NCI-H446 (cell line): ENCODE results near the gene HPGD.

Experiments used
- DNase-seq, 2 experiments: peaks; one replicate each; lab custom pipeline; 2025; lab: John Stamatoyannopoulos, UW

The HPGD gene

DNA sequence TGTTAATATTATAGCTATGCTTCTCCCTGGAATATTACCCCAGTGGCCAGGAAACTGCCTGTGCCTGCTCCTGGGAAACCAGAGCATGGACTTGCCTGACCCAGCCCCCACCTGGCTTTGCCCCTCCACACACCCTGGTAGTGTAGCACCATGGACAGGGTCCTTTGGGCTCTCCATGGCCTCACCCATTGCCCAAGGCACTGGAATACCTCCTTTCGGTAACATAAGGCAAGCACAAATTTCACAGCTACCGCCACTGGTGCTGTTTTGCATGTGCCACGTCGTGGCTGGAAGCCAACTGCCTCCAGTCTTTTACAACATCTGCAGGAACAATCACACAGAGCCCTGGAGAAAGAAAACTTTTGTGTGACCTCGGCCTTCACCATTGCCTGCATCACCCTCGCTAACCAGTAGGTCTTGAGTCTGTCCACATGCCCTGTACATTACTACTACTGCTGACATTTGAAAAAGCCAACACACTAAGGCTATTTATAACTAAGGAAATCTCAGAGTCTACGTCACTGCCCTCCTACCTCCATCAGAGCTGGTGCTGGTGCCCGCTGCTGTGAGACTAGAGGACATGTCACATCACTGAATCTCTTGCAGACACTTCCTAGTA is 47.7 kb downstream of the HPGD start:
- no peak for DNase-seq

DNA sequence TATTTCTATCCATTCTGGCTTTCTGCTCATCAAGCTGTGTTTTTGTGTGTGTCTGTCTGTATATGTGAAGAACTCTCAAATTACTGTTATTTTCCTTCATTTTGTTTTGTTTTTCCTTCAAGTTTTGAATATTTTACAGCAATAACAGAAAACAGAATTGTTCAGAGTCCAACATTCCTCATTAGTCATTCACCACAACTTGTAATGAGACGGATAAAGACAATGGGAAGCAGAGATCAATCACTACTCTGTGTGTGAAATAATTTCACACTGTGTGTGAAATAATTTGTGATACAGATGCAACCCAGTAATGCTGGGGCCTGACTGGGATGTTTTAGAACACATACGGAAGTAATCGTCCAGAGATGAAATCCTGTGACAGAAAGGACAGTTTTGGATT is 55.2 kb downstream of the HPGD start:
- no peak for DNase-seq

DNA sequence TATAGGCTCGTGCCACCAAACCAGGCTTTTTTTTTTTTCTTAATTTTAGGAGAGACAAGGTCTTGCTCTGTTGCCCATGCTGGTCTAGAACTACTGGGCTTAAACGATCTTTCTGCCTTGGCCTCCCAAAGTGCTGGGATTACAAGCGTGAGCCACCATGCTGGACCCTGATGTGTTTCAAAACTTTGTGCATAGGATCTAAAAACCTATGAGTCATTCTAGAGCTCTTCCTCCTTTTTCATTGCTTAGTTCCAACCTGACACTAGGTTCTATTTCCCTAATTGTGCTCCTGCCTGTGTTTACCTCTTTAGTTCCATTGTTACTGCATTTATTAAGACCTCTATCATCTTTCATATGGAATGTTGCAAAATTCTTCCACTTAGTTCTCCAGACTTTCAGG is 57.3 kb downstream of the HPGD start:
- DNase-seq, result no peak

DNA sequence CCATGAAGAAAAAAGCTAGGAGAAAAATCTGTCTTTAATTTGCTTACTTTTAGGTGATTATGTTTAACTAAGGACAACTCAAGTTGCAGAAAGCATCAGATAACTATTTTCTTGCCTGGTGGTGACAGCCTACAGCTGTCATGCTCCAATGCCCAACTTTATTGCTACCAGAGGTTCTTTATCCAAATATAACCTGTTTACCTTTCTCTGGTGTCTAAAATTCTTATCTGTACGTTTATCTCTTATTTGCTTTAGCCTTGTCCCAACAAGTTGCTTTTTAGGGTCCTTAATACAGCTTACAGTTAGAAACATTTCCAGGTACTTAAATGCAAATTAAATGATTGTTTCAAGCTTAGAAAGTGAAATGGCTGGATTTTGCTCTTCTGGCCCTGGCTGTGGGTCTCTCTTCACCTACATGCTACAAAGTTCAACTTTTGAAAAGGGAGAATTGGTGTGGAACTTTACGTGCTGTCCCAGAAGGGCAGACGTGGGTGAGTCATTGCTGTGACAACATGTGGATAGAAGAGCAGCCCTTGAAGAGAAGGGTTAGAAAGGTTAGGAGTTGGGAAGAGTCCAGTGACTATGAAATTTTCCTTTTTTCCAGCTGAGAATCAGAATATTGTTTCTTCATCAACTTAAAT is 60.7 kb downstream of the HPGD start:
- DNase-seq, result no peak

DNA sequence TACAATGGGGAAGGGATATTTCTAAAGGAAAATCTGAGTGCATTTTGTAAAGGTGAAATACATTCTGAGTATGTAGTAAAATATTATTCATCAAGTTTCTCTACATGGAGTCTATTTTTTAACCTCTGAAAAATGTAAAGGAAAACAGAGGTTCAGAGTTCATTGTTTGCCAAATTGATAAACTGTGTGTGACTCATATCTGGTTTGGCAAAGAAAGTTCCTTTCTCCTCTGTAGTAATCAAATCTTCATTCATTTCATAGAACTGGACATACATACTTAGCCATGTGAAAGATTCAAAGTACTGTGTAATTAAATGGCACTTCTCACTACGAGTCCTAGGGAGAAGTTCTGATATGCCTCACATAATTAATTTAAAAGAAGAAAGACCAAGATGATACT is 61.6 kb downstream of the HPGD start:
- DNase-seq, result no peak

DNA sequence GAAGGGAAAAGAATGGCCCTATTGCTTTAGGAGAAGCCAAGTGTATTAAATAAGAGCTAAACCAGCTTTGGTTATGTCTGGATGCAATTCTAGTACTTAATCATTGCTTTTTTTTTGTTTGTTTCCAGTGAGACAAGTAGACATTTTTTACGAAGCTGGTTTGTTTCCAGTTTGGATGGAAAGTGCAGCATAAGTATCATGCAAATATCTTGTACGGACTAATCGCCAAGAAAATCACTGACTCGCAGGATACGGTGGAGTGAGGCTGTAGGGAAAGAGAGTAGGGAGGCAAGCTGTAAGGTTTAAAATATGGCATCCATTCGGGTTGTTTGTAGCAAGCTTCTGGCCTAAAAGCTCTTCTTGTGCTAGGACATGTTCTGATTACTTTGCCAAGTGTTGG is 64.8 kb downstream of the HPGD start:
- no peak for DNase-seq

DNA sequence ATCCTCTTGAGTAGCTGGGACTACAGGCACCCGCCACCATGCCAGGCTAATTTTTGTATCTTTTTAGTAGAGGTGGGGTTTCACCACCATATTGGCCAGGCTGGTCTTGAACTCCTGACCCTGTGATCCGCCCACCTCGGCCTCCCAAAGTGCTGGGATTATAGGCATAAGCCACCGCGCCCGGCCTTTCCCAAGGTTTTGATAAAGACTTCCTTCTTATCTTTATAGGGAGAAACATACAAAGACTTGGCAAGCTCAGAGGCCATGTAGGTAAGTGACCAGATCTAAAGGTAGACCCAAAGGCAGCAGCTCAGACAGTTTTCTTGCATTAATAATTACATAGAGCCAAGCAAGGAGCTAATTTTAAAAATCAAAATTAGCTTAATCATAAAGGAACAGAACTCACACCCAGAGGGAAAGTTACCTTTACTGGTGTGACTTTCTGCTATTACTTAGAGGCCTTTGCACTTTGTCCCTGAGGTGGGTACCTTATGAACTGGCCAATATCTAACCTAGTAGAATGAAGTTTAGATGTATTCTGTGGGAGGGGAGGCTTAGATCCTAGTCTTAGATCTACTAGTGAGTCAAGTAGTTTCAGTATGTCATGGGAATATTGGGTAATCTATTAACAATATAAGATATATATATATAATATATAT is 67.3 kb downstream of the HPGD start:
- no peak for DNase-seq

DNA sequence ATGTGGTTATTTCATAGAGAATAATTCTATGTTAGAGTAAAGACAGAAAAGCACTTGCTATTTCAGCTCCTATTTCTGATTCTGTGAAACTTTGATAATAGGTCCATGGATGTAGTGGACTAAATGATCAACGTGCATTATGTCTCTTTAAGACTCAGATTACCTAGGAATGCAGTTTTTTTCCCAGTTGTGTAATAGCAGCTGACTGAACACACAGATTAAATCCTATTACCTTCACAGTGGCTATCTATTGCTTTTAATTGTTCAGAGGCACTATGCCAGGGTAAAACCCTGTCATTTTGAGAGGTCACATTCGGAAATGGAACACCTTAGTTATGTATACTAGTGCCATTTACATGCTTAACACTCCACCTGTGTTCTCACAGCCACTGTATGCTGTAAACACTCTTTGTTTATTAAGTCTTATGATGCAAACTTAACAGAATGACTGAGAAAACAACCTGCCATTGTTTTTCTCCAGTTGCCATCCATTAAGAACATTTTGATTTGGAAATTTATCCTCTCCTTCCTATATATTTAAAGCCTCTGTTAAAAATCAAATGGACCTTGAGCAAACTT is 70.5 kb downstream of the HPGD start:
- DNase-seq, result no peak

DNA sequence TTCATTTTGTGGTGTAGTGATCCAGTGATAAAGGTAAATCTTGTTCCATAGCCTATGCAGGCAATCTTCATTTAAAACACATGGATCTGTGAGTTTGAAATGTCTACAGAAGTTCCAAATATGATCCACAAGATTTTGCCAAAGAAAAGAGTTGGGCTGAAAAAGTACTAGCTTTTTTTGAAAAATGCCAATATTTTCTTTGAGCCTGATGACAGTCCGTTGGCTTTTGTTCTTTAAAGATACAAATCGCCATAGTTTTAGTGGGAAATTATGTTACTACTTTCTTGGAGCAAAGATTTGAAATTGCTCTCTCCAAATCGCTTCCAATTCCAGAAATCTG is 71.5 kb downstream of the HPGD start:
- no peak for DNase-seq

DNA sequence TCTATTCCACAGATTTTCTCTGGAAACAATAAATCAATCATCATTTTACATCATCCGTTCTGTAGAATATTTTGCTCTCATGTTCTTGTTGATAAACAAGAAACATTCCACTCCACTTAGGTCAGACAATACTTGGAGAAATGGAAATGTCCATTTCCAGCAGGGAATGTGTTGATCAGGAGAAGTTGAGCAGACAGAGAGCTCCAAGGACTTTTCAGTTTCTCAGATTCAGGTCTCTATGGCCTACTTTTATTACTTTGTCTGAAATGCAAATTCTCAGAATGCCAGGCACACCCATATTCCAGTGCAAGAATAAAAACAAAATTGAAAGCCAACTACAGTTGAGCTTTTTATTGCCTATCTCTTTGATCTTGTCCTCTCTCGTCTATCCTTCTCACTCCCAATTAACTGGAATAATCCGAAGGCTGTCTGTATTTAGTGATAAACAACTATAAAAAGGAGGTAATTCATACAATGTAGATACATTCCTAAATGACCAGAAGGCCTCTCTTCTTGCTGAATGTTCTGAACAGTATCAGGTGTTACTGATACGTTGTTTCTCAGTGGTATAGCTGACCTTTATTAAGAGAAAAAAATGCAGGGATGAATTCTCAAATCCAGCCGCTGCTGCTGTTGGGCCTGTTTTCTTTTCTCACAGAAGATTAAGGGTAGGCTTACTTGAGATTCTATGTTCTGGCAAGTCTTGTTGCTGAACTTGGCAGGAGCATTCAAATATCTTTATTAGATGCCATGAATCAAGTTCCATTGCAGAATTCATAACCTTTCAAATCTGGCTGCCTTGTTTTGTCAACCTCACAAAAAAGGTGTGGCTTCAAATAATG is 72.1 kb downstream of the HPGD start:
- DNase-seq, result no peak

DNA sequence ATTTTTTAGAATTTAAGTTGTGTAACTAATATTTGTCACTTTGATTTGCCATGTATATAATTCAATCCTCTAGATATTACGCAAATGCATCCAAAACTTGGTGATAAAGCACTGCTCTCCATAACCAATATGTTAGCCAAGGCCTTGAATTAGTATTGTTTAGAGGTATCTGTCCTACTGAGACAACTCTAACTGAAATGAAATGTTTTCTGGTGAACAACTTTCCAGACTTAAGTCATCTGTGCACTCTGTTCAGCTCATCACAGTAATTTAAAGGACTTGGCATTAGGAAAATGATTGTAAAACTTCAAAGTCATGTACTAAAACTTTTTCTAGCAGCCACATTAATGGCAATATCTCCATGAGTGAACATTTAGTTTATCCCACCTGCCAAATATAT is 73.1 kb downstream of the HPGD start:
- no peak for DNase-seq

DNA sequence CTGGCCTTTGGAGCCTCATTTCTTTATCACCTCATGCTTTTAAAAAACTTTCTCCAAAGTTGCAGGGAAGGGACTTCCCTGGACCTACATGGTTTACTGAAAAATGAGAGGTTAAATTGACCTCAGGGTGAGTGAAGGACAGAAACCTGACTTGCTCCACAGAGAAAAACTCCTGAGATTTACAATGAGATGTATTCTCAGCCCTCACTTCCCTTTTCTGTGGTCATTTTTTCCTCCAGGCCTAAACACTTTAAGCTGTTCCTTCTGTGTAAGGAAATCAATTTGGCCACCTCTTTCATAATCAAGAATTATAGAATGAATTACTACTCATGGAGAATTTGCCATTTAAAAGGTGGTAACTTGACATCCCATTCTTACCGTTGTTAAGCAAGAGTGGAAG is 77.9 kb downstream of the HPGD start:
- DNase-seq, result no peak
